ENCODE data around the gene ABCA9.
"Not testable (repeated sequence)": the region's sequence is repeated elsewhere in the genome, so short reads cannot be mapped to it uniquely, and the experiment has no call there.

The ABCA9 gene, protein sequence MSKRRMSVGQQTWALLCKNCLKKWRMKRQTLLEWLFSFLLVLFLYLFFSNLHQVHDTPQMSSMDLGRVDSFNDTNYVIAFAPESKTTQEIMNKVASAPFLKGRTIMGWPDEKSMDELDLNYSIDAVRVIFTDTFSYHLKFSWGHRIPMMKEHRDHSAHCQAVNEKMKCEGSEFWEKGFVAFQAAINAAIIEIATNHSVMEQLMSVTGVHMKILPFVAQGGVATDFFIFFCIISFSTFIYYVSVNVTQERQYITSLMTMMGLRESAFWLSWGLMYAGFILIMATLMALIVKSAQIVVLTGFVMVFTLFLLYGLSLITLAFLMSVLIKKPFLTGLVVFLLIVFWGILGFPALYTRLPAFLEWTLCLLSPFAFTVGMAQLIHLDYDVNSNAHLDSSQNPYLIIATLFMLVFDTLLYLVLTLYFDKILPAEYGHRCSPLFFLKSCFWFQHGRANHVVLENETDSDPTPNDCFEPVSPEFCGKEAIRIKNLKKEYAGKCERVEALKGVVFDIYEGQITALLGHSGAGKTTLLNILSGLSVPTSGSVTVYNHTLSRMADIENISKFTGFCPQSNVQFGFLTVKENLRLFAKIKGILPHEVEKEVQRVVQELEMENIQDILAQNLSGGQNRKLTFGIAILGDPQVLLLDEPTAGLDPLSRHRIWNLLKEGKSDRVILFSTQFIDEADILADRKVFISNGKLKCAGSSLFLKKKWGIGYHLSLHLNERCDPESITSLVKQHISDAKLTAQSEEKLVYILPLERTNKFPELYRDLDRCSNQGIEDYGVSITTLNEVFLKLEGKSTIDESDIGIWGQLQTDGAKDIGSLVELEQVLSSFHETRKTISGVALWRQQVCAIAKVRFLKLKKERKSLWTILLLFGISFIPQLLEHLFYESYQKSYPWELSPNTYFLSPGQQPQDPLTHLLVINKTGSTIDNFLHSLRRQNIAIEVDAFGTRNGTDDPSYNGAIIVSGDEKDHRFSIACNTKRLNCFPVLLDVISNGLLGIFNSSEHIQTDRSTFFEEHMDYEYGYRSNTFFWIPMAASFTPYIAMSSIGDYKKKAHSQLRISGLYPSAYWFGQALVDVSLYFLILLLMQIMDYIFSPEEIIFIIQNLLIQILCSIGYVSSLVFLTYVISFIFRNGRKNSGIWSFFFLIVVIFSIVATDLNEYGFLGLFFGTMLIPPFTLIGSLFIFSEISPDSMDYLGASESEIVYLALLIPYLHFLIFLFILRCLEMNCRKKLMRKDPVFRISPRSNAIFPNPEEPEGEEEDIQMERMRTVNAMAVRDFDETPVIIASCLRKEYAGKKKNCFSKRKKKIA (N-terminal part only)

DNA sequence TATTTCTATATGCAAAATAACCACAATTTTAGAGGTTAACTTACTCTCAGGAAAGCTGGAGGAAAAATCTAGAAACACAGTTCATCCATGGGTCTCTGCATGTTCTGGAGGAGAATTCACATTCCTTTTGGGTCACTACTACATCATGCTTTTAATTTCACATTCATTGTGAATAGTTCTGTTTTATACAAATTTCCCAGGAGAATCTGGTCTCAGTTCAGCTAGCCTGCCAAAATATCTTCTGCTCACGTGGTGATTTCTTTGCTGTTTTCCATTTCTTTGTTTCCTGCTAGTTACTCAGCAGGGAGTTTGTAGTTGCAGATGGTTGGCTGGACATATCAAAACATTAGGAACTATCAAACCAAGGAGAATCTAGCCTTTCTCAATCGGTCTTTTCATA lies at the start of gene ABCA9:
TSS of gene ABCA9 (minus strand) at position 106 of the 400 bp plus-strand sequence. CDS start 9,801 bp downstream, outside the sequence.
- DNase-seq = no peak

DNA sequence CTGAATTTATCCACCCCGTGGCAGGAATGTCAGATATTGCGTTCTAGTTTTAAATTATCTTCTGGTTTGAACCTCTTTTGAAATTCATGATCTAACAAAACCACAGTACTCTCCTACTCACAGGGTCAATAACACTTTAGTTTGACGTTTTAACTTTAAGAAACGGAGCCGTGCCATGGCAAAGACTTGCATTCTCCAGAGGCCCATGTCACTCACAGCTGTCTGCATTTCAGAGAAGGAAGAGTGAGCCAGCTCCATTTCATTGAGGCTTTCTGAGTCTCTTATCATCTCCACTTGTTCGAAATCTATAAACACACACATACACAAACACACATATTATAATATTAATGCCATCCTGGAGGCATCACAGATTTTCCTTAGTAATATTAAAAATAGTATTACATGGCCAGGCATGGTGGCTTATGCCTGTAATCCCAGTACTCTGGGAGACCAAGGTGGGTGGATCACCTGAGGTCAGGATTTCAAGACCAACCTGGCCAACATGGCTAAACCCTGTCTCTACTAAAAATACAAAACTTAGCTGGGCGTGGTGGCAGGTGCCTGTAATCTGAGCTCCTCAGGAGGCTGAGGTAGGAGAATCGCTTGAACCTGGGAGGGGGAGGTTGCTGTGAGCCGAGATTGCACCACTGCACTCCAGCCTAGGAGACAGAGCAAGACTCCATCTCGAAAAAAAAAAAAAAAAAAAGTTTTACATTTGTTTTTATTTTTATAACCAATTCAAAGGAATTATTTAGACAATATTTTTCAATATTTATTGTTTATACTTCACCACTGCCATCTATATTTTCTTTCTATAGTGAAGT lies 45.4 kb upstream of the ABCA9 start:
- DNase-seq = no peak

DNA sequence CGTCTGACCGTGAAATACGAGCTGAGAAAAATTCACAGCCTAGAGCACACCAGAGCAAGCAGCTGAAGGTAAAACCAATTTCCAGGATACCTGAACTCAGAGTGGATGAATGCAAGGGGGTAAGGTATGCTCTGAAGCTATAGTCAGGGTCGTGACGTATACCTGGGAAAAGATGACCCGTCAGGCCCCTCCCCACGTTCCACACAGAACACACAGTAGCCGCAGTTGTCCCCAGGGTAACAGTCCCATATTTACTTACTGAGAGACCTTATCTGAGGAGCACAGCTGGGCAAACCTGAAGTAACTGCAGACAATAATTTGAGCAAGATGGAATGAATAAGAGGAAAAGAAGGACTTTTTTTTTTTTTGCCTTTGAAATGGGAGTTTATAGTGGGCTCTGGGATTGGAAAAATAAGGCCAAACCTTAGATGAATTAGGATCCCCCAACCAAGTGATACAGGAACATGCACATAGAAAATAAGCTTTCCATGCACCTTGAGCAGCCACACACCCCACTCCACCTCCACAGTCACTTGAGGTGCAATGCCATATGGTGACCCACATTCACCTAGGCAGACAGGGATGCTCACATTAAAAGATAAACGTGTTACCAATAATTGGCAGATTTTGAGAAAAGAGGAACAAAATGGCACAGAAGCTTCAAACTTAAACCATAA lies 43.0 kb upstream of the ABCA9 start:
- DNase-seq = no peak

DNA sequence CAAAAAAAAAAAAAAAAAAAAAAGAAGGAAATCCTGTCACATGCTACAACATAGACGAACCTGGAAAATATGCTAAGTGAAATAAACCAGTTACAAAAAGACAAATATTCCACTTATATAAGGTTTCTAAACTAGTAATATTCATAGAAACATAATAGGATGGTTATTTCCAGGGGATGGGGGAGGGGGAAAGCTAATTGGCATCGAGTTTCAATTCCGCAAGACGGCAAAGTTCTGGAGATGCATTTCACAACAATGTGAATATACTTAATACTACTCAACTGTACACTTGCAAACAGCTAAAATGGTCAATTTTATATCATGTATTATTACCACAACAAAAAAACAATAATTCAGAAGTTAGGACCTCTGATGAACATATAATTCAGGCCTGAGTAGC lies 37.9 kb upstream of the ABCA9 start:
- no peak for DNase-seq

DNA sequence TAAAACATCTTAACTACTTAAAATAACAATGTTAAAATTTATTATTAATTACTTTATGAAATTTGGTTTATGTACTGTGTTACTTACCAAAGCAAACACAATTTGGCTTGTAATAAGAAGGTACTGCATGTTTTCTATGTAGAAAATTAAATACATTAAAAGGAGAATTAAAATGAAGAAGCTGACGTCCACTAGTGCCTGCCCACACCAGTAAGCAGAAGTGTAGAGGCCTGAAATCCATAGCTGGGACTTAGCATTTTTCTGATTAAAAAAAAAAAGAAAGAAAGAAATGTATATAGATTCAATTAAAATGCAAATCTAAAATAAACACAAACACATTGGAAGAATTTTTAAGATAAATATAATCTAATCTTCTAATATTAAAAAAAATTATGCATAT lies 35.8 kb upstream of the ABCA9 start:
- no peak for DNase-seq

DNA sequence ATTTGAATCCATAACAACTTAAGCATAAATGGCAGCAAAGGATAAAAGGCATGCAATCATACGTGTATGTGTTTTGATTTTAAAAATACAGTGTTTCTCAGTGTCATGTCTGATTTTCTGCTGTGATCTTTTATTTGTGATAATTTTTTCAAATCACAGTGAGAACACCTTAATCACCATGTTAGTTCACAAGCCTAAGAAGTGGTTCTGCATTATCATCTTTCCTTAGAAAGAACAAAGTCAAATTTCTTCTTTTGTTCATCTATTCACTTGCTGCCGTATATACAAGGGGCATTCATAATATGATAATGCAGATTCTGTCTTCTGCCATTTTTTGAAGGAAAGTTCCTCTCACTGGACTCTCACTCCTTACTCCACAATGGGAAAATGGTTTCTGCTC lies 33.3 kb upstream of the ABCA9 start:
- no peak for DNase-seq

DNA sequence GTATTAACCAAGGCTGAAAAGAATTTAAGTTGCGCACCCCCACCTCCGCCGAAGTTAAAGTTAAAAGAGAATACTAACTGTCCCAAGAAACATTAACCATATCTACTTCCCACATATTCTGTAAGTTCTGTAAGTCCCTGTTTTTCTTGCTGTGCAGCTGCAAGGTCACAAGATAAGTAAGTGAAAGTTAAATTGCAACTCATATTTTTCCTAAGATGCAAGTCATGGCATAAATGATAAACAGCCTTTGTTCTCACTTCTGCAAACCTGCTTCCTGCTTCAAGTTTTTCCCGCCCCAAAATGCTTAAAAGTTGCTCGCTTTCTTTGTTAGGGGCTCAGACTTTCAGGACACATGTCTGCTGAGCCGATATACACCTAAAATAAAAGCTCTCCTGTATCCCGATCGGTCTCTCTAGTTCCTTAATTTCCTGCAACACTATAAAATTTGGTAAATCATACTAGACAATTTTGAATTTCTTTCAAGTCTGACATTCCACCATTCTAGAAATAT lies 32.6 kb upstream of the ABCA9 start:
- DNase-seq = no peak

DNA sequence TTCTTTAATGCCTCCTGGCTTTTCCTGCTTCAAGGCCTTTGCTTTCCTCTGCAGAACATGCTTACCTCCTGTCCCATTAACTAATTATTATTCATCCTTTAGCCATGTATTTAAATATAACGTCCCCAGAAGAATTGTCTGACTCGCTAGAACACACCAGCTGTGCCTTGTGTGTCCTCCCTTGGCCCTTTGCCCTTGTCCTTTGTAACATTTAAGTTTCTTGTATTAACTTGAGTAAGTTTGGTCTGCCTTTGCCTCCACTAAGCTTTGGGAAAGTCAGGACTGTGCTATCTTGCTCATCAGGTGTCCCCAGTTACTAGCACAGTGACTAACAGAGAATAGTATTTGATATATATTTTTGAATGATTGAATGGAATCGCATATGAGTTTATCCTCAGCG lies 29.6 kb upstream of the ABCA9 start:
- no peak for DNase-seq

DNA sequence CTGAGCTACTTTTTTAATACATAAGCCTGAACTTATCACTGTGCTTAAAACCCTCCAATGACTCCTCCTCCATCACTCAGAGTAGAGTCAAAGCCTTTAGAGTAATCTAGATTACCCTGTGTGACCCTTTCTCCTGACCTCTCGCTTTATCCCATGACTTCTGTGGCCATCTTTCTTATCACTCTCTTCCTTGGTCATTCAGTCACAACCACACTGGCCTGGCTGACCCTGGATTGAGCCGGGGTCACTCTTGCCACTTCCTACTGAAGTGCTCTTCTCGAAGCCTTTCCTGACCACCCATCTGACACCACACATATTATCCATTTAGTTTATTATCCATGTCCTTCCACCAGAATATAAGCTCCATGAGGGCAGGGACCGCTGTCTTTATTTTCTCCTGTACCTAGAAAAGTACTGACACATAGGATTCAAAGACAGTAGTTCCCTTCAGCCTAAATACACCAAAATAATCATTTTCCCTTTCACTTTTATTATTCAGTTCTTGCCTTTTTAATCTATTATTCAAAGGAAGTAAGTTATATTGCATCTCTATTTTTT lies 28.0 kb upstream of the ABCA9 start:
- DNase-seq = no peak

DNA sequence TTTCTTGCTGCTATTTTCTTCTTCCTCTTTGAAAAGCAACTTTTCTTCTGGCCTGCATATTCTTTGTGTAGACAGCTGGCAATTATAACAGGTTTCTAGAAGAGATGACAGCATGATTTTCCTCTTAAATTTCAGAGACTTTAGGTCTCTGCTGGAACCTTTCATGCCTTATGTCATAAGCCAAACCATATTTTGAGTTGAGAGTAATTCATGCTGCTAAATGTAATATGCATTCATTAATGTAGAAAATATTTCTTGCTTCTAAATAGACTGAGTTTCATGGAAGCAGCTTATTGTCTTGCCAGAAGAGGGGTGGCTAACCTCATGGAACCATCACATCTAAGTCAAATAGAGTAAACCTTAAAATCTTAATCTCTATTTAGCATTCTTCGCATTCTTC lies 25.9 kb upstream of the ABCA9 start:
- DNase-seq = no peak

DNA sequence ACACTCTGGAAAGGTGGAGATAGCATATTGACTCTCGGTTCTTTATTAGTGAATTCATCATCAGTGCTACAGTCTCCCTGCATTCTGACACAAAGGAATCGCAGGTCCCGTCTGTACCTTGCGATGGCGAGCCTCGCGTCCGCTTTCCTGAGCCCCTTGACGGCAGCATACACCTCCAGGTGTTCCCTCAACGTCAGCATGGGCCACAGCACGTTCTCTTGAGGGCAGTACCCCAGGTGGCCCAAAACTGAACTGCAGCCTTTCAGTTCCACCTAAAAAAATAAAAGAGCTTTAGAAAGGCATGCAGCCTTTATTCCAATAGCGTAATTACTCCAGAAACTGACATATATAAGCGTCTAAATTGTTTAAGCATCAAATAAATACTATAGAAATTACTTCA lies 24.2 kb upstream of the ABCA9 start:
- no peak for DNase-seq

DNA sequence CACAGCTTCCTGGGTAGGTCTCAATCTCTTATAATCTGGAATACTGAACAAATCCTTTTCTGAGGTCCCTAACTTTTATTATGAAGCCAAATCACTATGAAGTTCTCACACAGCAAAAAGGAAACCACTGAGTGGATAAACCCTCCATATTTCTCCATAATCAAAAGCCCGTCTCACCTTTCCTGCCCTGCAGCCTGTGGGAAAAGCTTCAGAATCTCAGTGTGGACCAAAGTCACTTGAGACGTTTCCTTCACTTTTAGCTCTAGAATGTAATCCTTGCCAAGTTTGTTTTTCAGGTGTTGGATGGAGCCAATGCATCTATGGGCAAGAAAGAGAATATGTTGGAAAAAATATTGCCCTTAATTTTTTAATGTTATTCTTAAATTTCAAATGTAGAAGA lies 22.0 kb upstream of the ABCA9 start:
- no peak for DNase-seq

DNA sequence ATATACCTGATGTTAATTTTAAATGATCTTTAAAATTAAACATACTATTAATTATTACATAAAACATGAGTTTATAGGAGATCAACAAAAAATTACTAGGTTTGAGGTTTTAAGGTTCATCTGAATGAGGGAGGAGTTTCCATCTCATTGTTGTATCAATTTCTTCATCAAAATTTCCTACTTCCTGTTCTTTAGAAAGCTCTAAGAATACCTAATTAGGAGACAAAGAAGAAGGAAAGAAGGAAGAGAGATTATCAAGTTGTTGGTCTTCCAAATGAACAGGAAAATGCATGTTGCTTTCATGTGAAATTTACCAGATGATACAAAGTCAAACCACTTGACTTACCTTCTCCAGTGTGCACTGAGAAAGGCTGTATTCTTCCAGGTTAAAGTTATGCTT lies 18.1 kb upstream of the ABCA9 start:
- no peak for DNase-seq

DNA sequence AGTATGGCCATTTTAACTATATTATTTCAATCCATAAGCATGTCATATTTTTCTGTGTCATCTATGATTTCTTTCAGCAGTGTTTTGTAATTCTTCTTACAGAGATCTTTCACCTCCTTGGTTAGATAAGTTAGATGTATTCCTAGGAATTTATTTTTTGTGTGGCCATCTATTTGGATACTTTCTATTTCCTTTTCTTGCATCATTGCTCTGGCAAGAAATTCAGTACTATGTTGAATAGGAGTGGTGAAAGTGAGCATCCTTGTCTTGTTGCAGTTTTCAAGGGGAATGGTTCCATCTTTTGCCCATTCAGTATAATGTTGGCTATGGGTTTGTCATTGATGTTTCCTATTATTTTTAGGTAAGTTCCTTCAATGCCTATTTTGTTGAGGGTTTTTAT lies 15.1 kb upstream of the ABCA9 start:
- DNase-seq = no peak

DNA sequence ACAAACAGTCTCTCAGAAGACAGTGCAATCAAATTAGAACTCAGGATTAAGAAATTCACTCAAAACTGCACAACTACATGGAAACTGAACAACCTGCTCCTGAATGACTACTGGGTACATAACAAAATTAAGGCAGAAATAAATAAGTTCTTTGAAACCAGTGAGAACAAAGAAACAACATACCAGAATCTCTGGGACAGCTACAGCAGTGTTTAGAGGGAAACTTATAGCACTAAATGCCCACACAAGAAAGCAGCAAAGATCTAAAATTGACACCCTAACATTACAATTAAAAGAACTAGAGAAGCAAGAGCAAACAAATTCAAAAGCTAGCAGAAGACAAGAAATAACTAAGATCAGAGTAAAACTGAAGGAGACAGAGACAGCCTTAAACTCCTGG lies 12.7 kb upstream of the ABCA9 start:
- DNase-seq = not testable (repeated sequence)

DNA sequence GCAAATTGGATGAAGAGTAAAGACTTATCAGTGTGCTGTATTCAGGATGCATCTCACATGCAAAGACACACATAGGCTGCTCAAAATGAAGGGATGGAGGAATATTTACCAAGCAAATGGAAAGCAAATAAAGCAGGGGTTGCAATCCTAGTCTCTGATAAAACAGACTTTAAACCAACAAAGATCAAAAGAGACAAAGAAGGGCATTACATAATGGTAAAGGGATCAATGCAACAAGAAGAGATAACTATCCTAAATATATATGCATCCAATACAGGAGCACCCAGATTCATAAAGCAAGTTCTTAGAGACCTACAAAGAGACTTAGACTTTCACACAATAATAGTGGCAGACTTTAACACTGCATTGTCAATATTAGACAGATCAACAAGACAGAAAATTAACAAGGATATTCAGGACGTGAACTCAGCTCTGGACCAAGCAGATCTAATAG lies 12.1 kb upstream of the ABCA9 start:
- not testable (repeated sequence) for DNase-seq

DNA sequence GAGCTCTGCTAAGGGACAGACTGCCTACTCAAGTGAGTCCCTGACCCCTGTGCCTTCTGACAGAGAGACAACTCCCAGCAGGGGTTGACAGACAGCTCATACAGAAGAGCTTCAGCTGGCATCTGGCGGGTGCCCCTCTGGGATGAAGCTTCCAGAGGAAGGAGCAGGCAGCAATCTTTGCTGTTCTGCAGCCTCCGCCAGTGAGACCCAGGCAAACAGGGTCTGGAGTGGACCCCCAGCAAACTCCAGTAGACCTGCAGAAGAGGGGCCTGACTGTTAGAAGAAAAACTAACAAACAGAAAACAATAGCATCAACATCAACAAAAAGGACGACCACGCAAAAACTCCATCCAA lies 10.5 kb upstream of the ABCA9 start:
- DNase-seq = not testable (repeated sequence)

DNA sequence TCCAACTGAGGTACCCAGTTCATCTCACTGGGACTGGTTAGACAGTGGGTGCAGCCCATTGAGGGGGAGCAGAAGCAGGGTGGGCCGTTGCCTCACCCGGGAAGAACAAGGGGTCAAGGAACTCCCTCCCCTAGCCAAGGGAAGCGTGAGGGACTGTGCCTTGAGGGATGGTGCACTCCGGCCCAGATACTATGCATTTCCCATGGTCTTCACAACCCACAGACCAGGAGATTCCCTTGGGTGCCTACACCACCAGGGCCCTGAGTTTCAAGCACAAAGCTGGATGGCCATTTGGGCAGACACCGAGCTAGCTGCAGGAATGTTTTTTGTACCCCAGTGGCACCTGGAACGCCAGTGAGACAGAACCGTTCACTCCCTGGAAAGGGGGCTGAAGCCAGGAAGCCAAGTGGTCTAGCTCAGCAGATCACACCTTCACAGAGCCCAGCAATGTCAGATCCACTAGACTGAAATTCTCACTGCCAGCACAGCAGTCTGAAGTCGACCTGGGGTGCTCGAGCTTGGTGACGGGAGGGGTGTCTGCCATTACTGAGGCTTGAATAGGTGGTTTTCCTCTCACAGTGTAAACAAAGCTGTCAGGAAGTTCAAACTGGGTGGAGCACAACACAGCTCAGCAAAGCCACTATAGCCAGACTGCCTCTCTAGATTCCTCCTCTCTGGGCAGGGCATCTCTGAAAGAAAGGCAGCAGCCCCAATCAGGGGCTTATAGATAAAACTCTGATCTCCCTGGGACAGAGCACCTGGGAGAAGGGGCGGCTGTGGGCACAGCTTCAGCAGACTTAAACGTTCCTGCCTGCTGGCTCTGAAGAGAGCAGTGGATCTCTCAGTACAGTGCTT lies 9.9 kb upstream of the ABCA9 start:
- DNase-seq = not testable (repeated sequence)

DNA sequence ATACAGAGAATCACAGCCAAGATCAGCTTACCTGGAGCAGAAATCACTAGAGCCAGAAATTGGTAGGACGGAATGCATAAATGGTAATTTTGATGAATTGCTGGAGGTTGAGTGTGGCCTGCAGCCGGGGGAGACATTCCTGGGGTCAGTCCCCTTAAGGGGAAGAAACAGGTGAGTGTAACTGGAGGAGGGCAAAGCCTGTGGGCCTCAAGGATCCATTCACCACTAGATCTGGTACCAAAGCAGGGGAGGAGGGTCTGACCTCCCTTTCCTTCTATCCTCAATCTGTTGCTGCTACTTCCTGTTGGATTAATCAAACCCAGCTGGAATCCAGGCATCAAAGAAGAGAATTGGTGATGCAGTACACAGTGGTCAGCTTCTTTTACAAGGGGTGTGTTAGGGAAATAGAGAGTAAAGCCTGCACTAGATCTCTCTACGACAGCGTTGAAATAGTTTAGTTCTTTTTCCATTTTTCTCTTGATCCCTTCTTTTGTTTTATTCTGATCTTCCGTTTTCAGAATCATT lies 8.6 kb upstream of the ABCA9 start:
- no peak for DNase-seq
